ENCODE measurements around the gene TATDN2.

The TATDN2 gene

DNA sequence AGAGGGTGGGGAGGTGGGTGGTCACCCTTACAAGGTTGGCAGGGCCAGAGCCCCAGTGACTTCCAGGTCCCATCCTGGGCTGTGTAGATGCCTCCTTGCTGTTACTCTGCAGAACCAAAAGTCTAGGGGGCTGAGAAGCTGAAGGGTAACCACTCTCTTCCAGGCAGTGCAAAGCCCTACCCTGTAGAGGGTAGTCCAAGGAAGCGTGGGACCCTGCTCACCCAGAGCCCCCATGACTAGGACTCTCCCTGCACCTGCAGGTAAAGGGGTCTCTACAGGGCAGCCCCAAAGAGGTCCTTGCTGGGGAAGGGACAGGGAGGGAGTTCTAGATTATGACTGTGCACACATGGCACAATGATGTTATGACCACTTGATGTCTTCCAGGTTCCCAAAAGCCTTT lies 30.2 kb downstream of the TATDN2 start:
- DNase-seq (ENCODE audit: low read depth), result no peak
- TF ChIP-seq, protein P1, sequence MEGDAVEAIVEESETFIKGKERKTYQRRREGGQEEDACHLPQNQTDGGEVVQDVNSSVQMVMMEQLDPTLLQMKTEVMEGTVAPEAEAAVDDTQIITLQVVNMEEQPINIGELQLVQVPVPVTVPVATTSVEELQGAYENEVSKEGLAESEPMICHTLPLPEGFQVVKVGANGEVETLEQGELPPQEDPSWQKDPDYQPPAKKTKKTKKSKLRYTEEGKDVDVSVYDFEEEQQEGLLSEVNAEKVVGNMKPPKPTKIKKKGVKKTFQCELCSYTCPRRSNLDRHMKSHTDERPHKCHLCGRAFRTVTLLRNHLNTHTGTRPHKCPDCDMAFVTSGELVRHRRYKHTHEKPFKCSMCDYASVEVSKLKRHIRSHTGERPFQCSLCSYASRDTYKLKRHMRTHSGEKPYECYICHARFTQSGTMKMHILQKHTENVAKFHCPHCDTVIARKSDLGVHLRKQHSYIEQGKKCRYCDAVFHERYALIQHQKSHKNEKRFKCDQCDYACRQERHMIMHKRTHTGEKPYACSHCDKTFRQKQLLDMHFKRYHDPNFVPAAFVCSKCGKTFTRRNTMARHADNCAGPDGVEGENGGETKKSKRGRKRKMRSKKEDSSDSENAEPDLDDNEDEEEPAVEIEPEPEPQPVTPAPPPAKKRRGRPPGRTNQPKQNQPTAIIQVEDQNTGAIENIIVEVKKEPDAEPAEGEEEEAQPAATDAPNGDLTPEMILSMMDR (IDR thresholded peaks at IDR 0.05; ENCODE audit: low read depth, low read length), result no peak
- TF ChIP-seq POLR2A (IDR thresholded peaks at IDR 0.05; ENCODE audit: extremely low read depth, insufficient read length) (no peak), MAX (IDR thresholded peaks at IDR 0.05; ENCODE audit: low read depth, low read length) (no peak), MYC (IDR thresholded peaks at IDR 0.05; ENCODE audit: low read depth, low read length) (no peak)
- H3K4me3 ChIP-seq (ENCODE audit: low read depth, low read length), result no peak overlapping the region

DNA sequence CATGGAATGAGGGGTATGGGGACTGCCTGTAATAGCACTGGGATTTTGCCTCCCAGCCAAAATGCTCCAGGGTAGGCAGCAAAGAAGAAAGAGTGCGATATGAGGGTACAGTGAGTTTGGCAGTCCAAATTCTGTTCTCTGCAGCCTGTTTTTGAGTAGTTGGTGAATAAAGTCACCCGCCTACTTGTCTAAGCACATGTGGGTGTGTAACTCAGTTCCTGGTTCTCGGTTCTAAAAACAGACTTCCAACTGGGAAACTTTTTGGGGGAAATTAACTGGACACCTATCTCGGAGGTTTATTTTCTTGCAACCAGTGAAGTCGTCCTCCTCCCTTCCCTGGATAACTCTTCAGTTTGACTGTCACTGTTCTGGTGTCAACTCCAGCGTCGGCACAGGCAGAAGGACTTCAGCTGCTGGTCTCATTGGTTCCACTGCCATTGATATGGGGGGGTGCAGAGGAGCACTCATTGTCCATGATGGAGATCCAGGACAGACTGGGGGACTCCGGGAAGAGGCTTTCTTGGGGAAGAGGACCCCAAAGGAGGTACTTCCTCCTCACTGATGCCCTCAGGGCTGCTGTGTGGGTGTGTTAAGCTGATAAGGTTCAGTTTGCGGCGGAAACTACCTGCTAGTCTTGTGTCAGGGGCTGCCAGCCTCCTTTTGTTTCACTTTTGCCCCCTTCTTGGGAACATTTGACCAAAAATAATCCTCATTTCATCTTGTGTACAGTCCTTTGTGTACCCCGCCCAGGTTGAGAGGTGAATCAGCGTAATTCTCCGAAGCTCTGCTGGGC lies 31.3 kb downstream of the TATDN2 start:
- no peak for DNase-seq (ENCODE audit: low read depth)
- no peak overlapping the region for H3K4me3 ChIP-seq (ENCODE audit: low read depth, low read length)
- TF ChIP-seq, protein P1 (IDR thresholded peaks at IDR 0.05; ENCODE audit: low read depth, low read length), result no peak
- TF ChIP-seq MYC (IDR thresholded peaks at IDR 0.05; ENCODE audit: low read depth, low read length), result no peak
- no peak for TF ChIP-seq MAX (IDR thresholded peaks at IDR 0.05; ENCODE audit: low read depth, low read length)

GRCh38 chr3:10280177-10280529 lies 31.9 kb downstream of the TATDN2 start:
- H3K4me3 ChIP-seq (ENCODE audit: low read depth, low read length), result no peak overlapping the region
- TF ChIP-seq MAX (IDR thresholded peaks at IDR 0.05; ENCODE audit: low read depth, low read length) (no peak), POLR2A (IDR thresholded peaks at IDR 0.05; ENCODE audit: extremely low read depth, insufficient read length) (no peak), MYC (IDR thresholded peaks at IDR 0.05; ENCODE audit: low read depth, low read length) (no peak)
- TF ChIP-seq, protein P1 (IDR thresholded peaks at IDR 0.05; ENCODE audit: low read depth, low read length), result no peak
- no peak for DNase-seq (ENCODE audit: low read depth)

- TF ChIP-seq MAX (IDR thresholded peaks at IDR 0.05; ENCODE audit: low read depth, low read length) (no peak), POLR2A (IDR thresholded peaks at IDR 0.05; ENCODE audit: extremely low read depth, insufficient read length) (no peak), MYC (IDR thresholded peaks at IDR 0.05; ENCODE audit: low read depth, low read length) (no peak)
- TF ChIP-seq, protein P1 (IDR thresholded peaks at IDR 0.05; ENCODE audit: low read depth, low read length), result no peak
- H3K4me3 ChIP-seq (ENCODE audit: low read depth, low read length), result no peak overlapping the region
- DNase-seq (ENCODE audit: low read depth), result no peak
Observed at GRCh38 chr3:10280571-10280970, 32.3 kb downstream of the TATDN2 start.

GRCh38 chr3:10281951-10282350 lies 33.7 kb downstream of the TATDN2 start:
- no peak for DNase-seq (ENCODE audit: low read depth)
- H3K4me3 ChIP-seq (ENCODE audit: low read depth, low read length), result no peak overlapping the region
- TF ChIP-seq MYC (IDR thresholded peaks at IDR 0.05; ENCODE audit: low read depth, low read length), result no peak
- TF ChIP-seq MAX (IDR thresholded peaks at IDR 0.05; ENCODE audit: low read depth, low read length), result no peak
- TF ChIP-seq POLR2A (IDR thresholded peaks at IDR 0.05; ENCODE audit: extremely low read depth, insufficient read length), result no peak
- TF ChIP-seq, protein P1 (IDR thresholded peaks at IDR 0.05; ENCODE audit: low read depth, low read length), result no peak

Measured in NB4 (cell line).